Esophagus muscularis mucosa (tissue), 4 donors: ENCODE measurements around the gene MRPL50.

ENCODE experiments used
- EP300 ChIP-seq: sonication (generic); formaldehyde crosslinking; IDR thresholded peaks from one replicate; pipeline ENCODE4 v1.6.1; 2017; ENCODE audit warnings: antibody characterized with exemption
- POLR2A ChIP-seq: fragments of 450-650 bp; IDR thresholded peaks from one replicate; pipeline ENCODE4 v1.6.1; 2017; ENCODE audit warnings: antibody characterized with exemption, moderate library complexity, mild to moderate bottlenecking, low read depth
- POLR2AphosphoS5 ChIP-seq, 2 donors: sonication (generic); formaldehyde crosslinking; IDR thresholded peaks; one replicate each; pipeline ENCODE4 v1.6.1; 2017; ENCODE audit warnings: antibody characterized with exemption in 2 of 2
- TF ChIP-seq, protein P1 (sequence below), 3 experiments: fragments of 200-600 bp in 2 of 3; fragments of 450-650 bp in 1 of 3; sonication (generic) in 2 of 3; IDR thresholded peaks; one replicate each; pipeline ENCODE4 v1.5.1; 2017 to 2019; ENCODE audit warnings: antibody characterized with exemption in 3 of 3, mild to moderate bottlenecking in 2 of 3, moderate library complexity in 1 of 3

- TF ChIP-seq POLR2A (no peak), EP300 (no peak), POLR2AphosphoS5 (IDR thresholded peaks at IDR 0.05) (no peak)
- TF ChIP-seq, protein P1, sequence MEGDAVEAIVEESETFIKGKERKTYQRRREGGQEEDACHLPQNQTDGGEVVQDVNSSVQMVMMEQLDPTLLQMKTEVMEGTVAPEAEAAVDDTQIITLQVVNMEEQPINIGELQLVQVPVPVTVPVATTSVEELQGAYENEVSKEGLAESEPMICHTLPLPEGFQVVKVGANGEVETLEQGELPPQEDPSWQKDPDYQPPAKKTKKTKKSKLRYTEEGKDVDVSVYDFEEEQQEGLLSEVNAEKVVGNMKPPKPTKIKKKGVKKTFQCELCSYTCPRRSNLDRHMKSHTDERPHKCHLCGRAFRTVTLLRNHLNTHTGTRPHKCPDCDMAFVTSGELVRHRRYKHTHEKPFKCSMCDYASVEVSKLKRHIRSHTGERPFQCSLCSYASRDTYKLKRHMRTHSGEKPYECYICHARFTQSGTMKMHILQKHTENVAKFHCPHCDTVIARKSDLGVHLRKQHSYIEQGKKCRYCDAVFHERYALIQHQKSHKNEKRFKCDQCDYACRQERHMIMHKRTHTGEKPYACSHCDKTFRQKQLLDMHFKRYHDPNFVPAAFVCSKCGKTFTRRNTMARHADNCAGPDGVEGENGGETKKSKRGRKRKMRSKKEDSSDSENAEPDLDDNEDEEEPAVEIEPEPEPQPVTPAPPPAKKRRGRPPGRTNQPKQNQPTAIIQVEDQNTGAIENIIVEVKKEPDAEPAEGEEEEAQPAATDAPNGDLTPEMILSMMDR (IDR thresholded peaks at IDR 0.05): no peak
Observed at GRCh38 chr9:101397746-101398067, 711 bp downstream of the MRPL50 start.
